GM12801 (cell line): Measurements from ENCODE around the gene OR2K2.

Experiments
- CTCF ChIP-seq: IDR thresholded peaks from one replicate; pipeline ENCODE4 v1.5.1; 2011; ENCODE audit warnings: control low read depth; ENCODE audit not compliant: insufficient read length; ENCODE audit errors: extremely low read depth

The OR2K2 gene

GRCh38 chr9:111330124-111330523 lies at the start of gene OR2K2:
Gene OR2K2, minus strand, starts transcription at chr9:111330224. Its CDS starts 1,791 bp downstream, at chr9:111328433.
- TF ChIP-seq CTCF, result no peak

DNA sequence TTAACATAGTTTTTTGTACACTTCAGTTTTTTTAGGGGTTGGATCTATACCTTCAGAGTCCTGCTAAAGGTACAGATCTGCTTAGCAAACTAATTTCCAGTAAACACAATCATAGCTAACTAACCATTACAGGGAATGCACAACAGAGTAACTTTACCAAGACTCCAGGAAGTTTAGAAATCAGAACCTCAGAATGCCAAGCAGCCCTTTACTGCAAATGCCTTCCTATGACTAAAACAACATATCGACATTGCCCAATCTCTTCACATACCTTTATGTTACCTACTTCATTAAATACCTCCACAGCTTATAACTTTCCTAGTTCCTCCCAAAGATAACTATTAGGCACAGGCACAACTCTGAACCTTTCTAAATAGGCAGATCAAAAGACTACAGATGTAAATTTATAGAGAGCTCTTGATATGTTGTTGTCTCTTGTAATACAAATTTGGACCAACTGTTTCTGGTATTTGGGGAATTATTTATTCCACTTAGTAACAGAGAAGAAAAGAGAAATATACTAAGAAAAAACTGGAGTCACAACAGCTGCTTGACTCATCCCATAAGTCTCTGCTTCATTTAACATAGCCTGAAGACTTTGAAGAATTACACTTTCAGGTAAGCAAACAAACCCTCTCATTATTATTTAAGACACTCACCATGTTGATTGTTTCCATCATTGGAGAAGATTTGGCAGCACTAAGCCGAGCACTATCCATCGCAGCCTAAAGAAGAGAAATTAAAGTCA lies 46.0 kb upstream of the OR2K2 start:
- no peak for TF ChIP-seq CTCF

DNA sequence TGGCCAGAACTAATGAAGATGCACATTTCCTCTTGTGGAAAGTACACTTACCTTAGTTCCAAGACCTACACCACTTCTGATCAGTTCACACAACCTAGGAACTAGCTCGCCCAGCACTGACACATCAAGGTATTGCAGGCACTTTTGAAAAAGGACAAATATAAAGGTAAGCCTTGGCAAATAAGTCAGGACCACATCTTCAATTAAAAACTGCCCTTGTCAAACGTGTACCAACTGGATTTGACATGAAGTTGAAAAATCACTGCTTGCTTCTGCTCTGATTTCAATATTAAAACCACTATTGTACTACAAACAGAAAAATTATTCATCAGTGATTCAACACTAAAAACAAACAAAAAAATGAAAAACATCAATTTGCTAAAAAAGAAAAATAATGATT lies 45.0 kb upstream of the OR2K2 start:
- no peak for TF ChIP-seq CTCF

- no peak for TF ChIP-seq CTCF
Measured at GRCh38 chr9:111372297-111372696, 42.3 kb upstream of the OR2K2 start.

DNA sequence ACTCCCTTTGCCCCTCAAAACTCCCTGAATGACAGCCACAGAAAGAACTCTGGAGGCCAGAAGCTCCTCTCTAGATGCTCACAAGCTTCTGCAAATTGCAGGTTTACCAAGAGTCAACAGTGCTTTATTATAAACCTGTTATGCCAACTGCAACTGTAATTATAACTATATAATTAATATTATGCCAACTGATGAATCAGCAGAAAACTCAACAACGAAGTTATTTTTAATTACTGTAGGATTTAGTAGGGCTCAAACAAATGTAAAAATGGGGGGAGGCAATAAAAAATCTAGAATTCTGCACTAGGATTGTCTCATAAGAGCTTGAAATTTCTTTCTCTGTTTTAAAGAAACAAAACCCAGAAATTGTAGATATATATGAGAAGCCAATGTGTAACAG lies 37.0 kb upstream of the OR2K2 start:
- TF ChIP-seq CTCF, result no peak

- no peak for TF ChIP-seq CTCF
Measured at GRCh38 chr9:111362526-111362925, 32.5 kb upstream of the OR2K2 start.

- TF ChIP-seq CTCF, result no peak
Measured at GRCh38 chr9:111360881-111361280, 30.9 kb upstream of the OR2K2 start.
